ENCODE data around the gene CLDND2. TPM values are rescaled to one million over a fixed set of nuclear protein-coding genes. Genes with fewer than 3 reads are reported as not detected.
A peak's percentile ranks its signal among the peaks of the same experiment; 100 is the strongest.
"Not testable (repeated sequence)": the region's sequence is repeated elsewhere in the genome, so short reads cannot be mapped to it uniquely, and the experiment has no call there.

CLDND2 gene
- total and polyA plus RNA-seq, 10 of the 15 experiments (the other 5 are each of a cell fraction or from before 2014, with no cell fraction given) = 0.24 to 7.1 (median 1.8) TPM; not detected in 1

- TF ChIP-seq ZNF207 (IDR thresholded peaks at IDR 0.05; ENCODE audit: borderline replicate concordance) (no peak), BACH1 (IDR thresholded peaks at IDR 0.05; ENCODE audit: borderline replicate concordance) (no peak), ZNF24 (IDR thresholded peaks at IDR 0.05) (no peak), SIX5 (IDR thresholded peaks at IDR 0.05; ENCODE audit: low read depth, low read length, severe bottlenecking) (no peak), PBX3 (IDR thresholded peaks at IDR 0.05; ENCODE audit: insufficient replicate concordance, low read depth, low read length) (no peak), CTCF (IDR thresholded peaks at IDR 0.05 in 2 of 3, conservative IDR thresholded peaks at IDR 0.05 in 1 of 3; ENCODE audit: control insufficient read depth in 2 of 3, extremely low read depth in 1 of 3, insufficient read depth in 1 of 3, low read depth in 3 of 3, low read length in 3 of 3) (peak; percentile 58 to 67 (median 65)), RELA (IDR thresholded peaks at IDR 0.05; ENCODE audit: borderline replicate concordance, partially characterized antibody) (no peak), MEF2B (IDR thresholded peaks at IDR 0.05; ENCODE audit: partially characterized antibody, poor library complexity, severe bottlenecking) (no peak), CREB1 (IDR thresholded peaks at IDR 0.05; ENCODE audit: low read depth) (no peak), SREBF2 (IDR thresholded peaks at IDR 0.05; ENCODE audit: low read length) (no peak), IKZF1 (conservative IDR thresholded peaks at IDR 0.05) (no peak), RAD21 (IDR thresholded peaks at IDR 0.05; ENCODE audit: insufficient read depth, low read depth, low read length) (peak; percentile 63), FOS (IDR thresholded peaks at IDR 0.05; ENCODE audit: borderline replicate concordance, extremely low read depth, insufficient read length) (no peak), SMC3 (IDR thresholded peaks at IDR 0.05; ENCODE audit: borderline replicate concordance, low read length) (peak; percentile 56; the same call in 1 of the 2 replicates), ZNF274 (IDR thresholded peaks at IDR 0.05; ENCODE audit: insufficient read depth, insufficient read length) (no peak), PAX5 (IDR thresholded peaks at IDR 0.05; ENCODE audit: borderline replicate concordance, low read depth, low read length) (no peak)
Observed at GRCh38 chr19:51398096-51398704, 29.4 kb upstream of the CLDND2 start (continued).

GRCh38 chr19:51397453-51397852 is 28.6 kb upstream of the CLDND2 start:
- H3K79me2 ChIP-seq (ENCODE audit: control insufficient read depth, insufficient read depth, low read length); H4K20me1 ChIP-seq (ENCODE audit: control insufficient read depth, insufficient read depth); ATAC-seq; H3K4me2 ChIP-seq (ENCODE audit: control insufficient read depth, insufficient read depth); H3K9ac ChIP-seq (ENCODE audit: control insufficient read depth, insufficient read depth, low read length); DNase-seq (ENCODE audit: low read depth, low spot score); H3K9me3 ChIP-seq (replicated peaks; ENCODE audit: control insufficient read depth, insufficient read depth, low read length); intact Hi-C loops (cut with micrococcal nuclease; ENCODE audit: unreplicated experiment); H3K27me3 ChIP-seq (replicated peaks in 1 of 2; ENCODE audit: control insufficient read depth in 2 of 2, insufficient read depth in 2 of 2, low read length in 1 of 2); H3K4me3 ChIP-seq; H3K27ac ChIP-seq (ENCODE audit: control insufficient read depth, insufficient read depth); H2AFZ ChIP-seq (ENCODE audit: control insufficient read depth, low read depth, low read length); BruUV-seq (replicated peaks); H3K36me3 ChIP-seq (ENCODE audit: control insufficient read depth in 2 of 2, insufficient read depth in 2 of 2, low read length in 1 of 2); FAIRE-seq: not testable (repeated sequence)
- in situ Hi-C loops (cut with MboI) = loop anchor here (25.0 kb wide), 1 partner anchor 1140 kb away; the partner anchor contains the start of gene ZNF808
- RAD21 ChIA-PET (ENCODE audit: unreplicated experiment) = interaction anchor here (0.6 to 2.2 kb wide), 4 partner anchors 10 to 259 kb away, joined by 3 to 6 read pairs (median 4); partner anchors contain the start of gene SIGLEC10
- SMC1A ChIA-PET (ENCODE audit: uncharacterized antibody, unreplicated experiment) = interaction anchor here (0.7 to 6.6 kb wide), 4 partner anchors 20 to 138 kb away, joined by 3 to 43 read pairs (median 4); partner anchors contain the start of gene SIGLEC10
- CTCF ChIA-PET = interaction anchor here (0.6 to 6.0 kb wide), 14 partner anchors 11 to 261 kb away, joined by 3 to 49 read pairs (median 4); partner anchors contain the start of genes CLDND2, SIGLEC10 and VSIG10L
- WGBS (ENCODE audit: insufficient coverage, insufficient replicate concordance, low lambda C conversion rate, missing lambda C conversion rate) = 89% methylated on average over 9 of the region's 9 CpGs
- peaks cover 14% of the 10 kb centered on the region for H3K4me1 ChIP-seq (ENCODE audit: control insufficient read depth, insufficient read depth, low read length)
- POLR2A ChIA-PET = interaction anchor here (0.6 to 4.8 kb wide), 3 partner anchors 29 to 1168 kb away, joined by 4 to 64 read pairs (median 6); partner anchors contain the start of gene CLDND2
